Measurements from ENCODE around the gene YLPM1. TPM values are rescaled to one million over a fixed set of nuclear protein-coding genes. Genes with fewer than 3 reads are reported as not detected.

The YLPM1 gene
- total and polyA plus RNA-seq, 2 donors (not counting 3 experiments of a cell fraction or from before 2014, with no cell fraction given) = 14.9 to 85.7 TPM

DNA sequence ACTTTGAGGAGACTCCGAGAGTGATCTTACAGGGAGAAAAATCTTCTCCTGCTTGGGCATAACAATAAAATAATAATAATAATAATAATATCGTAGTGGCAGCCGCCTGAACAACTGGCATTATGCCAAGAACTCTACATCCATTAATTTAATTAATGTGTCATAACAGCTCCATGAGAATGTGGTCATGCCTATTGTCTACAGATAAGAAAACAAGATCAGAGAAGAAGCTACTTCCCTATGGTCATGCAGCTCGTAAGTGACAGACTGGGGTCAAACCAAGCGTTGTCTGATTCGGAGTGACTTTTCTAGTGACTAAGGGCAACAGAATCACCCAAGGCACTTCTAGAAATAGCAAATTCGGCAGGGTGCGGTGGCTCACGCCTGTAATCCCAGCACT, 101.1 kb downstream of the YLPM1 start:
- Histone ChIP-seq H2AFZ (ENCODE audit: low read depth, low read length) (no peak overlapping the region), H3K79me2 (ENCODE audit: control insufficient read depth, insufficient read depth, low read length) (no peaks in the 10 kb centered on the region), H3K9me3 (replicated peaks; ENCODE audit: control insufficient read depth, insufficient read depth, low read length) (no peaks in the 10 kb centered on the region), H3K4me3 (replicated peaks in 1 of 3; ENCODE audit: insufficient read depth in 1 of 3, low read depth in 1 of 3, low read length in 3 of 3) (no peak overlapping the region), H3K4me1 (ENCODE audit: control insufficient read depth, extremely low read depth, insufficient read depth, low read length) (no peaks in the 10 kb centered on the region), H3K9me1 (replicated peaks; ENCODE audit: control insufficient read depth, extremely low read depth, insufficient read depth, low read length) (no peaks in the 10 kb centered on the region), H3K27me3 (ENCODE audit: control insufficient read depth in 2 of 2, insufficient read depth in 2 of 2, low read length in 2 of 2) (peaks cover 5 to 9% of the 10 kb centered on the region in 2 experiments), H3K27ac (ENCODE audit: insufficient read depth, low read depth, low read length) (no peak overlapping the region), H3K4me2 (ENCODE audit: insufficient read depth, low read length) (no peak overlapping the region), H4K20me1 (replicated peaks; ENCODE audit: control insufficient read depth, extremely low read depth, insufficient read depth, low read length) (no peaks in the 10 kb centered on the region), H3K36me3 (ENCODE audit: control insufficient read depth in 2 of 2, extremely low read depth in 1 of 2, insufficient read depth in 2 of 2, low read length in 2 of 2) (no peaks in the 10 kb centered on the region), H3K9ac (replicated peaks; ENCODE audit: extremely low read depth, insufficient read depth, low read length) (no peak overlapping the region)
- DNase-seq (ENCODE audit: low read depth, low spot score) = no peak
- FAIRE-seq = no peak
- dilution Hi-C loops (cut with MboI; ENCODE audit: extremely low pct_ligation_motif_present, low sequenced_read_pairs) (no loop called here), intact Hi-C loops (cut with micrococcal nuclease) (no loop called here)
- no TSS peak for BruUV-seq (replicated peaks)
- ChIA-PET CTCF (interaction anchor here (7.7 to 12.3 kb wide), 3 partner anchors 13 to 224 kb away, joined by 109 to 468 read pairs (median 245); partner anchors contain the start of genes DLST and PROX2), POLR2A (no interaction called here)
- no peak for TF ChIP-seq JUN (IDR thresholded peaks at IDR 0.05; ENCODE audit: borderline replicate concordance, insufficient read depth, insufficient read length, low read depth)
- TF ChIP-seq, protein P1, sequence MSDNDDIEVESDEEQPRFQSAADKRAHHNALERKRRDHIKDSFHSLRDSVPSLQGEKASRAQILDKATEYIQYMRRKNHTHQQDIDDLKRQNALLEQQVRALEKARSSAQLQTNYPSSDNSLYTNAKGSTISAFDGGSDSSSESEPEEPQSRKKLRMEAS (IDR thresholded peaks at IDR 0.05; ENCODE audit: insufficient read depth, insufficient read length) = no peak
- no peak for TF ChIP-seq MYC (IDR thresholded peaks at IDR 0.05; ENCODE audit: low read depth, low read length)
- no peak for TF ChIP-seq EZH2 (IDR thresholded peaks at IDR 0.05; ENCODE audit: borderline replicate concordance, low read depth, low read length, severe bottlenecking)
- no peak for TF ChIP-seq FOS (IDR thresholded peaks at IDR 0.05; ENCODE audit: borderline replicate concordance, insufficient read depth, low read length)

DNA sequence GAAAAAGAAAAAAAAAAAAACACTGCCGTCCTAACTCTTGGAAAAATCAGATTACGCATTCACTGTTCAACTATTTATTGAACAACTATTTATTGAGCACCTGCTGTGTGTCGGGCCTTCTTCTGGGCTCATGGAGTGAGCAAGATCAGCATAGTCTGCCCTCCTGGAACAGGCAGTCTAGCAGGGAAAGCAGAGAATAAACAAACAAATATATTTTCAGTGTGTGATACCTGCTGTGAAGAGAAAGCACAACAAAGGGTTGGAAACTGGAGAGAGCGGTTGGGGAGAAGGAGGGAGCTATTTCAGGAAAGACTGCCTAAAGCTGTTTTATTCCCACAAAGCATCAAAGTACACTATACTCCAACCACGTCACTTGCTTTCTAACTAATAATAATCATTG, 102.0 kb downstream of the YLPM1 start:
- H4K20me1 ChIP-seq (replicated peaks; ENCODE audit: control insufficient read depth, extremely low read depth, insufficient read depth, low read length) = no peaks in the 10 kb centered on the region
- no peak overlapping the region for H2AFZ ChIP-seq (ENCODE audit: low read depth, low read length)
- H3K4me2 ChIP-seq (ENCODE audit: insufficient read depth, low read length) = no peak overlapping the region
- FAIRE-seq = no peak
- no peak for DNase-seq (ENCODE audit: low read depth, low spot score)
- no peak overlapping the region for H3K4me3 ChIP-seq (replicated peaks in 1 of 3; ENCODE audit: insufficient read depth in 1 of 3, low read depth in 1 of 3, low read length in 3 of 3)
- BruUV-seq (replicated peaks) = no TSS peak
- no peak overlapping the region for H3K9ac ChIP-seq (replicated peaks; ENCODE audit: extremely low read depth, insufficient read depth, low read length)
- dilution Hi-C loops (cut with MboI; ENCODE audit: extremely low pct_ligation_motif_present, low sequenced_read_pairs) (no loop called here), intact Hi-C loops (cut with micrococcal nuclease) (no loop called here)
- no peaks in the 10 kb centered on the region for H3K79me2 ChIP-seq (ENCODE audit: control insufficient read depth, insufficient read depth, low read length)
- no peaks in the 10 kb centered on the region for H3K9me1 ChIP-seq (replicated peaks; ENCODE audit: control insufficient read depth, extremely low read depth, insufficient read depth, low read length)
- TF ChIP-seq JUN (IDR thresholded peaks at IDR 0.05; ENCODE audit: borderline replicate concordance, insufficient read depth, insufficient read length, low read depth) = no peak
- H3K27me3 ChIP-seq (ENCODE audit: control insufficient read depth in 2 of 2, insufficient read depth in 2 of 2, low read length in 2 of 2) = peaks cover 5 to 9% of the 10 kb centered on the region in 2 experiments
- H3K9me3 ChIP-seq (replicated peaks; ENCODE audit: control insufficient read depth, insufficient read depth, low read length) = no peaks in the 10 kb centered on the region
- no peaks in the 10 kb centered on the region for H3K36me3 ChIP-seq (ENCODE audit: control insufficient read depth in 2 of 2, extremely low read depth in 1 of 2, insufficient read depth in 2 of 2, low read length in 2 of 2)
- H3K4me1 ChIP-seq (ENCODE audit: control insufficient read depth, extremely low read depth, insufficient read depth, low read length) = no peaks in the 10 kb centered on the region
- ChIA-PET POLR2A (no interaction called here), CTCF (interaction anchor here (7.7 to 12.3 kb wide), 3 partner anchors 12 to 223 kb away, joined by 109 to 468 read pairs (median 245); partner anchors contain the start of genes DLST and PROX2)
- no peak overlapping the region for H3K27ac ChIP-seq (ENCODE audit: insufficient read depth, low read depth, low read length)
